C4-2B (cell line): ENCODE measurements around the gene LMO3.

Source experiments
- ZFX ChIP-seq: fragments of 450-650 bp; IDR thresholded peaks from 2 replicates; pipeline ENCODE4 v1.6.1; 2017
- TF ChIP-seq, protein P1 (sequence below): fragments of 450-650 bp; conservative IDR thresholded peaks from 2 replicates; pipeline ENCODE4 v1.5.1; 2017; ENCODE audit warnings: mild to moderate bottlenecking

- TF ChIP-seq, protein P1, sequence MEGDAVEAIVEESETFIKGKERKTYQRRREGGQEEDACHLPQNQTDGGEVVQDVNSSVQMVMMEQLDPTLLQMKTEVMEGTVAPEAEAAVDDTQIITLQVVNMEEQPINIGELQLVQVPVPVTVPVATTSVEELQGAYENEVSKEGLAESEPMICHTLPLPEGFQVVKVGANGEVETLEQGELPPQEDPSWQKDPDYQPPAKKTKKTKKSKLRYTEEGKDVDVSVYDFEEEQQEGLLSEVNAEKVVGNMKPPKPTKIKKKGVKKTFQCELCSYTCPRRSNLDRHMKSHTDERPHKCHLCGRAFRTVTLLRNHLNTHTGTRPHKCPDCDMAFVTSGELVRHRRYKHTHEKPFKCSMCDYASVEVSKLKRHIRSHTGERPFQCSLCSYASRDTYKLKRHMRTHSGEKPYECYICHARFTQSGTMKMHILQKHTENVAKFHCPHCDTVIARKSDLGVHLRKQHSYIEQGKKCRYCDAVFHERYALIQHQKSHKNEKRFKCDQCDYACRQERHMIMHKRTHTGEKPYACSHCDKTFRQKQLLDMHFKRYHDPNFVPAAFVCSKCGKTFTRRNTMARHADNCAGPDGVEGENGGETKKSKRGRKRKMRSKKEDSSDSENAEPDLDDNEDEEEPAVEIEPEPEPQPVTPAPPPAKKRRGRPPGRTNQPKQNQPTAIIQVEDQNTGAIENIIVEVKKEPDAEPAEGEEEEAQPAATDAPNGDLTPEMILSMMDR: no peak
- no peak for TF ChIP-seq ZFX
These were observed 3.5 kb downstream of the LMO3 start for GRCh38 chr12:16602412-16602811.
